HEK293T (cell line): ENCODE results near the gene HPSE2.

Experiments
- ELF4 ChIP-seq: fragments of 450-650 bp; IDR thresholded peaks from 2 replicates; pipeline ENCODE4 v1.6.1; 2017; ENCODE audit warnings: antibody characterized with exemption
- FOXK2 ChIP-seq: fragments of 450-650 bp; IDR thresholded peaks from 2 replicates; pipeline ENCODE4 v1.6.1; 2016; ENCODE audit warnings: mild to moderate bottlenecking
- FOXM1 ChIP-seq: fragments of 450-650 bp; IDR thresholded peaks from 2 replicates; pipeline ENCODE4 v1.6.1; 2017; ENCODE audit warnings: mild to moderate bottlenecking, borderline replicate concordance
- HDGF ChIP-seq: fragments of 450-650 bp; IDR thresholded peaks from 2 replicates; pipeline ENCODE4 v1.6.1; 2017; ENCODE audit warnings: antibody characterized with exemption, borderline replicate concordance
- PKNOX1 ChIP-seq: fragments of 450-650 bp; IDR thresholded peaks from 2 replicates; pipeline ENCODE4 v1.6.1; 2016
- SP1 ChIP-seq: fragments of 450-650 bp; IDR thresholded peaks from 2 replicates; pipeline ENCODE4 v1.6.1; 2017
- SUZ12 ChIP-seq: fragments of 450-650 bp; IDR thresholded peaks from 2 replicates; pipeline ENCODE4 v1.6.1; 2016; ENCODE audit warnings: mild to moderate bottlenecking
- ZNF384 ChIP-seq: fragments of 450-650 bp; IDR thresholded peaks from 2 replicates; pipeline ENCODE4 v1.6.1; 2016

- TF ChIP-seq ELF4 (no peak), HDGF (no peak), FOXK2 (no peak), FOXM1 (no peak), SP1 (no peak), ZNF384 (no peak), PKNOX1 (peak; percentile 62), SUZ12 (no peak)
Observed at GRCh38 chr10:98472196-98472595, 763.5 kb downstream of the HPSE2 start.
